Occipital lobe (tissue), 2 donors: ENCODE measurements around the gene APOB. TPM values are rescaled to one million over a fixed set of nuclear protein-coding genes. Genes with fewer than 3 reads are reported as not detected.

Experiments
- DNase-seq: peaks from one replicate; lab custom pipeline; 2025; lab: John Stamatoyannopoulos, UW
- total RNA-seq: library from RNA; depleted of rRNA; stranded (reverse); fragments of >200 nt; gene quantifications from one replicate; pipeline ENCODE4 v1.2.3, GENCODE V29; 2014

The APOB gene
- total RNA-seq, 1 donor from 2014 or later: 0.62 TPM

GRCh38 chr2:21005111-21005699 lies 38.7 kb downstream of the APOB start:
- no peak for DNase-seq

- DNase-seq: no peak
Measured at GRCh38 chr2:21004181-21004572, 39.7 kb downstream of the APOB start.

DNA sequence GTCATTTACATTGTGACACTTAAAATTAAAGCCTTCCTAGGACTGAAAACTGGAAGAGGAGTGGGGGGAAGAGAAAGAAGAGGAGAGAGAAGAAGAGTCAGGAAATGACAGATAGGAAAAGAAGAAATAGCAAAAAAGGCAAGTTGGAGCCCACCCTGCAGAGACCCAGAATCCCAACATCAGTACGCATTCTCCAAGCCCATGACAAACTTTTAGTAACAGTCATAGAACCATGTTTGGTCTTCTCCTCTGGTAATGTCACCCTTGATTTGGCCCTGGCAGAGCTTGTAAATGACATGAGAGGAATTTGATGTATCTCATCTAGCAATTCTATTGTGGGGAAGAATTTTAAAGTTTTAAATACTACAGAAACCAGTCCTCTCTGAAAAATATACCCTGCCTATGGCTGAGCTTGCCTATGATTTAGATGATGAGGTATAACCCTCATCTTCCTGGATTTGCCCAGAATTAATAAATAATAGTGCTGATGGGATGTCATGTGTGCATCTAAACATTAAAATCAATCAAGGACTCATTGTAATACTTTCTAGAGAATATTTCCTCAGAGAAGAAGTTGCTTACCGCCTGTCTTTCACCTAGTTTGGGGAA lies 40.2 kb downstream of the APOB start:
- no peak for DNase-seq

DNA sequence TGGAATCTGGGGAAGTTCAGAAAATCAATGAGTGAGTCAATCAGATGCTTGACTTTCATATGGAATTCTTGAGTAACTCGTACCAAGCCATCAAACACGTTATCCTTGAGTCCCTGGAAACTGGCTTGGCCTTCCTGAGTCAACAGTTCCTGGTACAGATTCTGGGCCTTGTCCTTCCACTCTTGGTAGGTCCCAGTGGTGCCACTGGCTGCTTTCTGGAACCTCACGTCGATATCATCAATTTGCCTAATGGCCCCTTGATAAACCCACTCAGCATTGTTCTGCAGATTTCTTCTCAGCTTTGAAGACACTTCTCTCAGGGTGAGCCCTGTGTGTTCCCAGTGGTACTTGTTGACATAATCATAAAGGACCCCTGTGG lies 41.1 kb downstream of the APOB start:
- DNase-seq: no peak

DNA sequence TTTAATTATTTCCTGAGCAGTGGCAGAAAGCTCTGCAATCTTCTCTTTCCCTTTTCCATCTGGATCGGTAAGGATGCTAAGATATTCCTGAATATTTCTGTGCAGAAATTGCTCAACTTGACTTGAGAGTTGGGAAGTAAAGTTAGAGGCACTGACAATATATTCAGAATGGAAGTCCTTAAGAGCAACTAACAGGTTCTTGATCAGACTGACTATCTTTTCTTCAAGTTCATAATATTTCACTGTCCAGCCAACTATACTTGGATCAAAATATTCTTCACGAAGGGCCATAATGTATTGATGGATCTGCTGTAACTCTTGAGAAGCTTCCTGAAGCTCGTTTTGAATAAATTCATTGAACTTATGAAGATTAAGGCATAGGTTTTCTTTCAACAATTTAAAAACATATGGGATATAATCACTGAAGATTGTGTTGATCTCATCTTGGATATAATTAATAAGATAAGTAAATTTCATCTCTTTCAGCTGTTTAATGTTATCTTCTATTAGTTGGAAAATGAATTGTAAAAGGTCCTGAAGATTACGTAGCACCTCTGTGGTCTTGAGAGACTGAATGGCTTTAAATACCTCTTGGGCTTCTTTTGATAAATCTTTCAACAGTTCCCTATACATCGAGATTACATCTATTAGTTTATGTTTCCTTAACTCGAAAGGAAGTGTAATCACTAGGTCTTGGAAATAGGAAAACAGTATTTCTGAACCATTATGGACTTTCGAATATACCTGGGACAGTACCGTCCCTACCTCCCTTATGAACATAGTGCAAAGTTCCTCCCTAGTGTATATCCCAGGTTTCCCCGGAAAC lies 41.7 kb downstream of the APOB start:
- no peak for DNase-seq

- no peak for DNase-seq
Measured at GRCh38 chr2:21001225-21001946, 42.5 kb downstream of the APOB start.

- no peak for DNase-seq
Measured at GRCh38 chr2:20999906-21000645, 43.8 kb downstream of the APOB start.

- no peak for DNase-seq
Measured at GRCh38 chr2:20998972-20999905, 44.6 kb downstream of the APOB start.

- no peak for DNase-seq
Measured at GRCh38 chr2:20997953-20998722, 45.7 kb downstream of the APOB start.

DNA sequence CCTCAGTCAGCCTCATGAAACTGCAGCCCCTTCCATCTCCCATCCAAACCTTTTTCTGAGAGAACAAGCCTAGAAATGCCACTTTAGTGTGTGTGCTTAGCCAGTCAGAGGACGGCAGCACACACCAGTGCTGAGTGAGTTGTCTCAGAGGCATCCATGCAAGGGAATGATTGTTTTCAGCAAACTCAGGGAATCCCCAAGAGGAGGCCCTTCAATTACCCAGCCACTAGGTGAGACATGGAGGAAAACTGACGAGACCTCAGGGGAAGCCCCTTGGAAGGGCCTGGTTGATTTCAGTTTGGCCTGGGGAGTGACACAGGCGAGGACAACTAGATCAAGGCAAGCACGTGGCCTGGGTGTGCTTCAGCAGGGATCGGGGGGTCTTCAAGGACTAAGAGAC lies 49.7 kb downstream of the APOB start:
- DNase-seq: no peak

DNA sequence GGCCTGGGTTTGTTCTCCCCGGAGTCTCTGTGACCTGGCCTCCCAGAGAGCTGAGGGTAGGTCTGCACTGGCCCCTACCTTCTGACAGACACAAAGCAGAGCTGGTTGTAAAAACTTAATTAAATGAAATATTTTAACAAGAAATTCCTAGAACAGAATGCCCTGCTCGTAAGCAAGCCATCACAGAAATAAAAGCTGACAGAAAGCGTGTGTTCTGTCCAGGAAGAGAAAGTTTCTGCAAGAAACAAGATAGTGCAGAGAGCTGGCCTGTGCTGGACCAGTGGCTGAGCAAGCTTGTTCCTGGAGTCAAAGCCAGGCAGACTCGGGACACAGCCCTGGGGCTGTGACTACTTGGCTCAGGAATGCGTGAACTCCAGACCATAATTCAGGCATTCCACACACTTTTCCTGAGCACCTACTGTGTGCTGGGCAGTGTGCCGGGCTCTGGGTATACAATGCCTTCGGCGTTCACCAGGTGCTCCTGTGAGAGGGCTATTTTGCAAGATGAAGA lies 51.6 kb downstream of the APOB start:
- DNase-seq: no peak

DNA sequence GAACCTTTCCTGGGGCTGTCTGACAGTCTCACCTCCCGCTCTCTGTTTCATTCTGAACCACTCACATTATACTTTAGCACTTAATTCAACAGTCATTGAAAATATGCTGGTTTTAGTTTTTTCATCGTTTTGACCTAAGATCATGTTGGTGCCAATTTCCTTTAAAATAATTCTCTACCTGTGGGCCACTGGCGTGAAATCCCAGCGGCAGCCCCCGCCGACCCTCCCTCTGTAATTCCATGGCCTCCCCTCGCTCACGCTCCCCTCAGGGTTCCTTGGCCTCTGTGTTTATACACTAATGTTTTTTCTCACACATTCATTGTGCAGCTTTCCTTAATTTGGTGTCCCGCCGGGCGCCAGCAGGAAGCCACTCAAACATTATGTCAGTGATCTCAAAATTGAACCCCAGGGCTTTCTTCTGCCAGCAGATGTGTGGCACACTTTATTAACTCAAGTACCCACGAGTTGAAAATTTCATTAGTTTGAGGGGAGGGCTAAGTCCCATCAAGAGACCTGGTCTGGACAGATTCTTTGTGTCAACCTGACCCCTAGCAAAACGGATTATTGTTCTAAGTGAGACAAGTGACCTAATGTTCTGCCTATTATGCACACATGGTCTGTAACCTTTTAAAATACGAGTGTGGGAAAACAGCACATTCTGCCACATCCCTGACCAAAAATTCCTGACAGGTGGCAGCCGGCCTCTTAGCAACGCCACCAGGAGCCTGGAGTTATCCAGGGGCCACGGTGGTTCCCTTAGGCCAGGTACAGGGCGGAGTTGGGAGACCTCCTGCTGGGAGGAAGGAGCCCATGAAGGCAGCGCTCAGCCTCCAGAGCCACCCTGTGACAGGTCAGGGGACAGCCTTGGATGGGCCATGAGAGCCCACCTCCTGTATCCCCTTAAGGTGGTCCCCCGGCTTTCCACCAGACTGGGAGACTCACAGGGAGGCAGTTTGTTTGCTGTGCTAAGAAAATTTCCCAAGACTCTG lies 53.1 kb downstream of the APOB start:
- DNase-seq: no peak

- DNase-seq: no peak
Measured at GRCh38 chr2:20989404-20989803, 54.5 kb downstream of the APOB start.

DNA sequence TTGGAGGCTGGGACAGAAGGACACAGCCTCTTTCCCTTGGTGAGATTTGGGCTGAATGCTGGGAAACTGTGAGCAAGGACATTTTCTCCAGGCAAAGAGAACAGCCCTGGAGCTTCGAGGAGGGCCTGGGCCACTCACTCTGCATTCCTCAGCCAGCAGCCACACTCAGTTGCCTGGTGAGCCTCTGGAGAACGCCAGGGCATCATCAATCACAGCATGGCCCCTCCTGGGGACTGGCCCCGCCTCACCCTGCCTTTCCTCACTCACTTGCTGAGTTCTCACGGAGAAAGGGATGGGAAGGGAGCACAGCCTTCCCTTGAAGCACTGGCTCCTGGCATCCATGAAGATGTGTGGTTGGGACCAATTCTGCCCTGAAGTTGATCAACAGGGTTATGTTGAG lies 55.0 kb downstream of the APOB start:
- DNase-seq: no peak

DNA sequence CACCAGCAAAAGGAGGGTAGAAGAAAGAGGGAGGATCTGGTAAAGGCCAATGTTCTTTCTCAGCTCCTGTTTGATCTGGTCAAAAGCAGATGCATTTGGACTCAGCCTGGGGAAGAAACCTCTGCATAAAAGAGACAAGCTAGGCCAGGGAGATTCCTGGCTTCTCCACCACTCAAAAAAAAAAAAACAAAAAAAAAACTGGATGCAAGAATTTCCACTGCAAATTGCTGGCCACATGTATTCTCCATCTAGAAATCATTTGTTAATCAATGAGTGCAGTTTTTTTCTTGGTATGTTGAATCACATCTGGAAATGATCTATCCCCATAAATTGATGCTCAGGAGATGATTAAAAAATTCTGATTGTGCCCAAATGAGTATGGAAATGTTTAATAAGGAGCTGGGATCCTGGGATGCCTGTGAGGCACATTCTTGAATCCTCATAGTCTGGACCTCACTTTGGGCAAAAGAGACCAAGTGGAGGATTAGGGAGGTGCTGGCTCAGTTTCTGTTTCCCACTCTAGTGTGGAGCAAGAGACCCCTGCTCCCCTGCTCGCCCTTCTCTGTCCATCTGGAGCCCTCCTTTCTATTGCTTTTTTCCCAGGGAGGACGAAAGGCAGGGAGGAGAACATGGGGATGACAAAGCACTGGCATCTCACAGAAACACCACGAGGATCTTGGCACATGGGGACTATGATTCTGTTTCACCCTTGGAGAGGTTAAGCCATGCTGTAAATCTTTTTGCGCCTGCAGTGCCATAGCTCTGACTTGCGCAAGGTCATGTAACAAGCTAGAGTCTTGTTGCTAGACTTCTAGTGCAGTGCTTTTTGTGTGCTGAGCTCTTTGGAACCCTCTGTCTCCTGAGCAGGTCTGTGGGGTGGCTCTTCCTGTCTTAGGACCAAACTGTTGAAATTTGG lies 57.6 kb downstream of the APOB start:
- no peak for DNase-seq

DNA sequence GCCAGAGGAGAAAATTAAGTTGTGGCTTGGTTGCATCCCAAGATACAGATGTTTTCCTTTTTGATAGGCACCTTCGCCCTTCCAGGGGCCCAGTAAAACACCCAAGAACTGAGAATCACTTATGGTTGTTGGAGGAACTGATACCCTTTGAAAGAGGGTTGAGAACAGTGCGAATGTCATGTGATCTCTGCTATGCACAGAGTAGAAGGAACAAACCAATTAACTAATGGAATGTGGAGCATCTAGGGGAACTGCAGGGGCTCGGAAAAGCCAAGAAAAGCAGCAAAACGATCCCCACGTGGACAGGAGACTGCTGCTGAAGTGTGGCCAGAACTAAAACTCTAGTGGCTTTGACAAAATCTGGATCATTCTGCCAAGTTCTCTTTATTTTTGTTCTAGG lies 58.8 kb downstream of the APOB start:
- no peak for DNase-seq

GRCh38 chr2:20984408-20984807 lies 59.5 kb downstream of the APOB start:
- DNase-seq: no peak
